Measurements from ENCODE around the gene CHD1.

GRCh38 chr5:98825582-98826375 lies 103.0 kb downstream of the CHD1 start:
- TF ChIP-seq POLR2AphosphoS5 (IDR thresholded peaks at IDR 0.05; ENCODE audit: borderline replicate concordance, low read depth, low read length) (no peak), EZH2 (IDR thresholded peaks at IDR 0.05) (no peak), FOXP2 (optimal IDR thresholded peaks at IDR 0.05; ENCODE audit: control extremely low read depth, extremely low read length, insufficient read depth) (no peak)

Measured in SK-N-MC (cell line).